Progenitor cell of endocrine pancreas (in vitro differentiated cells): ENCODE results near the gene SH2D1B. TPM values are rescaled to one million over a fixed set of nuclear protein-coding genes. Genes with fewer than 3 reads are reported as not detected.

Source experiments
- DNase-seq: peaks from one replicate; pipeline ENCODE4 v3.0.0; 2021; ENCODE audit warnings: low spot score; ENCODE audit not compliant: unreplicated experiment
- H3K27ac Mint-ChIP-seq: 2 replicates; pipeline ENCODE4 v1.8.0; 2021; ENCODE audit warnings: mild to moderate bottlenecking, moderate library complexity, mixed read lengths
- H3K27me3 Mint-ChIP-seq: 2 replicates; pipeline ENCODE4 v1.8.0; 2021; ENCODE audit warnings: mixed read lengths
- H3K36me3 Mint-ChIP-seq: 2 replicates; pipeline ENCODE4 v1.8.0; 2022; ENCODE audit warnings: mixed read lengths; ENCODE audit not compliant: insufficient read depth
- H3K4me1 Mint-ChIP-seq: 2 replicates; pipeline ENCODE4 v1.8.0; 2021; ENCODE audit warnings: low read depth, mixed read lengths
- H3K4me3 Mint-ChIP-seq: 2 replicates; pipeline ENCODE4 v1.8.0; 2021; ENCODE audit warnings: low read depth, mild to moderate bottlenecking, moderate library complexity, mixed read lengths
- H3K9me3 Mint-ChIP-seq: 2 replicates; pipeline ENCODE4 v1.8.0; 2021; ENCODE audit warnings: low read depth, mixed read lengths
- CTCF ChIP-seq: fragments of 200-600 bp; sonication (generic); IDR thresholded peaks from one replicate; pipeline ENCODE4 v1.5.0; 2021; ENCODE audit warnings: antibody characterized with exemption, mild to moderate bottlenecking; ENCODE audit not compliant: unreplicated experiment
- total RNA-seq: library from RNA; stranded (reverse); gene quantifications from 2 replicates; pipeline ENCODE4 v1.2.1, GENCODE V29; 2021

Gene SH2D1B
- total RNA-seq, 1 donor from 2014 or later, result not detected

DNA sequence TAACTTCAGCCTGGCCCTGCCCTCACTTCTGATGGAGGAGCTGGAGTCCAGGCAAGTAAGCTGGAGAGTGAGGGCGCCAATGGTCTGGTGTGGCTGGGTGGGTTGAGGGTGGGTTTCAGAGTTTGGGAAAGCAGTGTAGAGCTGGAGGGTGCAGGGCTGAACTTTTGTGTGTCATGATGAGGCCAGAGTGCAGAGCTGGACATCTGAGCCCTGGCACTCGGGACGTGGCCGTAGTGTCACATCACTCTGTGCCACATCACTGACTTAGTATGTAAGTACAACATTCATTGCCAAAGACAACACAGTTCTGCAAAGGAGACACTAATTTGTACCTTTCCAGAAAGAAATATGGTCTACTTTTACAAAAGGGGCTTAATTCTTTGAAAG lies 51.1 kb downstream of the SH2D1B start:
- no peak for DNase-seq
- Mint-ChIP-seq H3K27me3 (no peaks in the 10 kb centered on the region), H3K36me3 (peaks cover 5% of the 10 kb centered on the region), H3K4me3 (no peak overlapping the region), H3K9me3 (no peaks in the 10 kb centered on the region), H3K27ac (no peak overlapping the region), H3K4me1 (no peaks in the 10 kb centered on the region)
- TF ChIP-seq CTCF, result no peak

GRCh38 chr1:162360237-162360873 lies 51.6 kb downstream of the SH2D1B start:
- Mint-ChIP-seq H3K27ac (no peak overlapping the region), H3K27me3 (no peaks in the 10 kb centered on the region), H3K4me3 (no peak overlapping the region), H3K4me1 (no peaks in the 10 kb centered on the region), H3K36me3 (peaks cover 5% of the 10 kb centered on the region), H3K9me3 (no peaks in the 10 kb centered on the region)
- no peak for TF ChIP-seq CTCF
- no peak for DNase-seq

DNA sequence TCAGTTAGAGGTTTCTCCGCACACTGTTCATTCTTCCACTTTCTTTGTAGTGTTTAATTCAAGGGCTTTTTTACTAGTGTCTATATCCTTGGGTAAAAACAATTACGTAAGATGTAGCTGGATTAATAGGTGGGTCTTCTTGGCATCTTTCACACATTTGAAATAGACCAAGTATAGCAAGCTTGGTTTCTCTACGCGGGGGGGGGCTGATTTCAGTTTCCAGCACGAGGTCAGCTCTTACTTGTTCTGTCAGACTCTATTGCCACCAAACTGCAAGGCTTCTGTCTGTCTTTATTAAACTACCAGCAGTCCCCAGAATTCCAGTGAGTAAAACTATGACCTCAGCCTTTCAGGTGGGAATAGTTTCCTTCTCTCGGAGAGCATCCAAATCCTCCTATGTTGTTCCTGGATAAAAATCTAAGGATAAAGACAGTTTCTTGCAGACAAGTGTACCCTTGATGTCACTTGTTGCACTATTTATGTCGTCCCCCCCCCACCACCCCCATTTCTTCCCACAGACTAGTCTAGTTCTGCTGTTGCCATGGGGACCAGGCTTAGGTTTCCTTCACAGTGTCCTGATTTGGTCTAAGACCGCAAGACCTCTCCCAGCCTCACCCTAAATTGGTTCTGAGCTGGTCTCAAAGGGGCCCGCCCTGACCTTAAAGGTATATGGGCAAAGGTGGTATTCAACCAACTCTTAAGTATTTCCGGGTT lies 52.3 kb downstream of the SH2D1B start:
- Mint-ChIP-seq H3K9me3 (no peaks in the 10 kb centered on the region), H3K4me1 (no peaks in the 10 kb centered on the region), H3K27me3 (peaks cover 2% of the 10 kb centered on the region), H3K4me3 (no peak overlapping the region), H3K36me3 (peaks cover 5% of the 10 kb centered on the region), H3K27ac (no peak overlapping the region)
- no peak for TF ChIP-seq CTCF
- no peak for DNase-seq

DNA sequence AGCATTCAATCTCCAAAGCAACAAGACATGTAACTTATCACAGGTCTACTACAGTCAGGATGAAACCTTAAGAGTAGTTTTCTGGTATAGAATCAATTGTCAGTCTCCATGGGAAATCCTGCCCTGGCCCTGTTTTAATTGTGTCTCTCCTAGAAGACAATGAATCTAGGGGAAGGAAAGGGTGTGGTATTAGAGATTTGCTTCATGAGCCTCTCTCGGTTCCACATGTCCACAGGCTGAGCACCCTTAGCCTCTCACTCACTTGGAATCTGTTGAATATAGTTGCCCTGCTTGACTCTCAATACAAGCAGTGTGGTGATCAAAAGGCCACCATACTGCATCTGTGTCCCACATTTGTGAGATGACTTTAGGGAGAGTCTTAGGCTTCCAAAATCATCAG lies 53.0 kb downstream of the SH2D1B start:
- Mint-ChIP-seq H3K27me3 (peaks cover 2% of the 10 kb centered on the region), H3K4me1 (peaks cover 2% of the 10 kb centered on the region), H3K36me3 (peaks cover 5% of the 10 kb centered on the region), H3K27ac (no peak overlapping the region), H3K4me3 (no peak overlapping the region), H3K9me3 (no peaks in the 10 kb centered on the region)
- TF ChIP-seq CTCF, result no peak
- no peak for DNase-seq

DNA sequence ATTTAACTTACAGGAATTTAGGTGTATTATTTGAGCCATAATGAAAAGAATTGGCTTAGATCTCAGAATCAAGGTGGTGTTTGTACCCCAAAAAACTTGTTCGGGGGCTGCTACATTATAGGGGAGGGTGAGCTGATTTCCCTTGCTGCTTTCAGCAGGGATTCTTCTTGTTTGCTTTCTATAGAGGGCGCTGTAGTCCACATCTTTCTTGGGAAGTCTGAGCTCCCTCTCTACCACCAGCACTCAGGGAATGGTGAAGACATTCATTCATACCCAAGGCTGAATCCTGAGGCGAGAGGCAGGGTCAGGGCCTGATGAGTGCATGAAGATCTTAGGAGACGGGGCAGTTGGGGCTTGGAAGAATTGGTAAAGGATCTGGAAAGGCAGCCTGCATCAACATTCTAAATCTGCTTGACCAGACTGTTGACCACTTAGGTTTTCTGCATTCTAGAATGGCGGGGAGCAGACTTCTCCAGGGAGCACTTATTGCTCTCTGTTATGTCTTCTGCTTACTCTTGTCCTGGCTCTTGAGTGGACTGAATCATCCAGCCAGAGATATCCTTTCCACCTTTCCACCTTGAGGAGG lies 54.2 kb downstream of the SH2D1B start:
- no peak for DNase-seq
- peak; percentile 62 for TF ChIP-seq CTCF
- no peaks in the 10 kb centered on the region for H3K9me3 Mint-ChIP-seq
- H3K4me3 Mint-ChIP-seq, result no peak overlapping the region
- H3K27ac Mint-ChIP-seq, result no peak overlapping the region
- peaks cover 5% of the 10 kb centered on the region for H3K36me3 Mint-ChIP-seq
- H3K27me3 Mint-ChIP-seq, result peaks cover 2% of the 10 kb centered on the region
- peaks cover 2% of the 10 kb centered on the region for H3K4me1 Mint-ChIP-seq
